Measurements from ENCODE around the gene MUS81.

DNA sequence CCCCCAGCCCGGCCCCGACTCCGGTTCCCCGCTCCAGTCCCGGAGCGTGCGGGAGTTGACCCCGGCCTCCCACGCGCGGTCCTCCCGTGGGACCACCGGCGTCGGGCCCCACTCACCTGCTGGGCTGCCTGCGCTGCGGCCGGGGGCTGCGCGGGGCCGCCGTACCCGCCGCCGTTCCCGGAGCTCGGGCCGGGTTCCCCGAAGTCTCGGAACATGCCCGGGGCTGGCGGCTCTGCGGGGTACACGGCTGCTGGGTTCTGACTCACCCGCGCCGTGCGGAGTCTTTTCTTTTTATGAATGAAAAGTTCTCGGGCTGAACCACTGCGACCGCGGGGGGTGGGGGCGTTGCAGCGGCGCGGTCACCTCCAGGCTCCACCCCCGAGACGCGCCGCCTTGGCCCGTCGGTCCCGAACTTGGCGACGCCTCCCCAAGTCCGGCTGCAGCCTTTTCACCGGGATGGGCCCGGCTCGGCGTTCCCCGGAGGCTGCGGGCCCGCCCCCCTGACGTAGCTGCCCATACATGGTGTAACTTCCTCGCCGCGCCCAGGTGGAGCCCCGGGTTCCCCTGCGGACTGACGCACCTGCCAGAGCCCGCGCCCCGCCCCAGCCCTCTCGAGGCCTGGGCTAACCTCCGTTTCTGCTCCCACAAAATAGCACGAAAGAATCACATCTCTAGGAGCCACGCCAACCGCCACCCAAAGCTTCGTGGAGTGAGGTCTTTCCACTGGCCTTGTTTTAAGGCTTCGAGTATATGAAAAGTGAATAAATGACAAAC, 40.1 kb downstream of the MUS81 start, which contains the start of gene FOSL1:
- TF ChIP-seq, protein P1, sequence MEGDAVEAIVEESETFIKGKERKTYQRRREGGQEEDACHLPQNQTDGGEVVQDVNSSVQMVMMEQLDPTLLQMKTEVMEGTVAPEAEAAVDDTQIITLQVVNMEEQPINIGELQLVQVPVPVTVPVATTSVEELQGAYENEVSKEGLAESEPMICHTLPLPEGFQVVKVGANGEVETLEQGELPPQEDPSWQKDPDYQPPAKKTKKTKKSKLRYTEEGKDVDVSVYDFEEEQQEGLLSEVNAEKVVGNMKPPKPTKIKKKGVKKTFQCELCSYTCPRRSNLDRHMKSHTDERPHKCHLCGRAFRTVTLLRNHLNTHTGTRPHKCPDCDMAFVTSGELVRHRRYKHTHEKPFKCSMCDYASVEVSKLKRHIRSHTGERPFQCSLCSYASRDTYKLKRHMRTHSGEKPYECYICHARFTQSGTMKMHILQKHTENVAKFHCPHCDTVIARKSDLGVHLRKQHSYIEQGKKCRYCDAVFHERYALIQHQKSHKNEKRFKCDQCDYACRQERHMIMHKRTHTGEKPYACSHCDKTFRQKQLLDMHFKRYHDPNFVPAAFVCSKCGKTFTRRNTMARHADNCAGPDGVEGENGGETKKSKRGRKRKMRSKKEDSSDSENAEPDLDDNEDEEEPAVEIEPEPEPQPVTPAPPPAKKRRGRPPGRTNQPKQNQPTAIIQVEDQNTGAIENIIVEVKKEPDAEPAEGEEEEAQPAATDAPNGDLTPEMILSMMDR (IDR thresholded peaks at IDR 0.05): peak in 1 of 12 donors; percentile 17
- peak in 1 of 2 donors; percentile 71 for TF ChIP-seq POLR2A (IDR thresholded peaks at IDR 0.05)

Measured in heart left ventricle (tissue), 13 donors.